SU-DHL-6 (cell line): ENCODE measurements around the gene BCLAF1.

ENCODE experiments used
- CTCF ChIP-seq: fragments of 200-600 bp; sonication (generic); IDR thresholded peaks from one replicate; pipeline ENCODE4 v1.5.1; 2017; ENCODE audit warnings: antibody characterized with exemption, mild to moderate bottlenecking, low read length, moderate library complexity; ENCODE audit not compliant: insufficient read depth, poor library complexity, severe bottlenecking
- EZH2phosphoT487 ChIP-seq: fragments of 200-600 bp; sonication (generic), shearing (Covaris generic); conservative IDR thresholded peaks from 2 replicates; pipeline ENCODE4 v1.6.1; 2018; ENCODE audit warnings: mild to moderate bottlenecking, antibody characterized with exemption, low read length, moderate library complexity, mixed read lengths

- TF ChIP-seq CTCF, result no peak
- TF ChIP-seq EZH2phosphoT487, result no peak
Observed at GRCh38 chr6:136284909-136285308, 4.7 kb downstream of the BCLAF1 start.
